DND-41 (cell line): Measurements from ENCODE around the gene CCDC92.

Experiments used
- CTCF ChIP-seq: IDR thresholded peaks from 2 replicates; pipeline ENCODE4 v1.5.1; 2012; ENCODE audit warnings: borderline replicate concordance, low read length, moderate library complexity, mild to moderate bottlenecking; ENCODE audit not compliant: poor library complexity, severe bottlenecking; ENCODE audit errors: extremely low read depth
- EZH2 ChIP-seq: IDR thresholded peaks from 3 replicates; pipeline ENCODE4 v1.6.1; 2012; ENCODE audit warnings: borderline replicate concordance, low read depth, mild to moderate bottlenecking, moderate library complexity, low read length, inconsistent platforms; ENCODE audit not compliant: severe bottlenecking

GRCh38 chr12:123992118-123992825, 19.6 kb upstream of the CCDC92 start:
- TF ChIP-seq EZH2 (no peak), CTCF (no peak)
